Type B pancreatic cell (in vitro differentiated cells): ENCODE results near the gene HPS1. TPM values are rescaled to one million over a fixed set of nuclear protein-coding genes. Genes with fewer than 3 reads are reported as not detected.

Experiments
- DNase-seq: peaks from one replicate; pipeline ENCODE4 v3.0.0; 2021; ENCODE audit warnings: mixed read lengths; ENCODE audit not compliant: unreplicated experiment; ENCODE audit errors: extremely low spot score
- H3K27ac Mint-ChIP-seq: 2 replicates; pipeline ENCODE4 v1.8.0; 2021; ENCODE audit warnings: mild to moderate bottlenecking, mixed read lengths
- H3K27me3 Mint-ChIP-seq: 2 replicates; pipeline ENCODE4 v1.8.0; 2021; ENCODE audit warnings: mixed read lengths
- H3K36me3 Mint-ChIP-seq: 2 replicates; pipeline ENCODE4 v1.8.0; 2021; ENCODE audit warnings: mixed read lengths
- H3K4me1 Mint-ChIP-seq: one replicate; pipeline ENCODE4 v1.8.0; 2021; ENCODE audit warnings: mixed read lengths; ENCODE audit not compliant: unreplicated experiment
- H3K4me3 Mint-ChIP-seq: 2 replicates; pipeline ENCODE4 v1.8.0; 2021; ENCODE audit warnings: mild to moderate bottlenecking, mixed read lengths
- H3K9me3 Mint-ChIP-seq: 2 replicates; pipeline ENCODE4 v1.8.0; 2021; ENCODE audit warnings: mixed read lengths
- CTCF ChIP-seq: fragments of 200-600 bp; sonication (generic); conservative IDR thresholded peaks from 2 replicates; pipeline ENCODE4 v1.5.0; 2021; ENCODE audit warnings: antibody characterized with exemption, mild to moderate bottlenecking
- total RNA-seq: library from RNA; stranded (reverse); gene quantifications from 2 replicates; pipeline ENCODE4 v1.2.1, GENCODE V29; 2021; ENCODE audit warnings: low replicate concordance

Gene HPS1
- total RNA-seq, 1 donor from 2014 or later, result 60.5 TPM

- H3K4me1 Mint-ChIP-seq, result peaks cover 28% of the 10 kb centered on the region
- H3K27me3 Mint-ChIP-seq, result peaks cover 12% of the 10 kb centered on the region
- DNase-seq, result no peak
- peak overlapping the region; percentile 44 for H3K27ac Mint-ChIP-seq
- H3K9me3 Mint-ChIP-seq, result no peaks in the 10 kb centered on the region
- TF ChIP-seq CTCF, result no peak
- no peak overlapping the region for H3K4me3 Mint-ChIP-seq
- H3K36me3 Mint-ChIP-seq, result no peaks in the 10 kb centered on the region
Measured at GRCh38 chr10:98463016-98463415, 16.3 kb upstream of the HPS1 start.

GRCh38 chr10:98461500-98461842, 14.7 kb upstream of the HPS1 start:
- no peak for DNase-seq
- H3K4me3 Mint-ChIP-seq, result no peak overlapping the region
- no peak for TF ChIP-seq CTCF
- H3K36me3 Mint-ChIP-seq, result no peaks in the 10 kb centered on the region
- peaks cover 11% of the 10 kb centered on the region for H3K27me3 Mint-ChIP-seq
- H3K27ac Mint-ChIP-seq, result peak overlapping the region; percentile 91
- H3K9me3 Mint-ChIP-seq, result no peaks in the 10 kb centered on the region
- H3K4me1 Mint-ChIP-seq, result peaks cover 28% of the 10 kb centered on the region

- Mint-ChIP-seq H3K36me3 (no peaks in the 10 kb centered on the region), H3K4me3 (peak overlapping the region; percentile 12), H3K4me1 (peaks cover 28% of the 10 kb centered on the region), H3K27me3 (peaks cover 11% of the 10 kb centered on the region), H3K27ac (peak overlapping the region; percentile 91), H3K9me3 (no peaks in the 10 kb centered on the region)
- no peak for TF ChIP-seq CTCF
- no peak for DNase-seq
Measured at GRCh38 chr10:98460837-98461499, 14.2 kb upstream of the HPS1 start.

GRCh38 chr10:98458809-98459784, 12.4 kb upstream of the HPS1 start:
- H3K4me3 Mint-ChIP-seq, result no peak overlapping the region
- peaks cover 8% of the 10 kb centered on the region for H3K27me3 Mint-ChIP-seq
- peaks cover 22% of the 10 kb centered on the region for H3K4me1 Mint-ChIP-seq
- no peak for DNase-seq
- no peaks in the 10 kb centered on the region for H3K36me3 Mint-ChIP-seq
- H3K27ac Mint-ChIP-seq, result peak overlapping the region; percentile 29
- no peak for TF ChIP-seq CTCF
- no peaks in the 10 kb centered on the region for H3K9me3 Mint-ChIP-seq

GRCh38 chr10:98457721-98458120, 11.0 kb upstream of the HPS1 start:
- Mint-ChIP-seq H3K4me1 (peaks cover 22% of the 10 kb centered on the region), H3K27me3 (peaks cover 8% of the 10 kb centered on the region), H3K4me3 (no peak overlapping the region), H3K9me3 (no peaks in the 10 kb centered on the region), H3K27ac (peak overlapping the region; percentile 11), H3K36me3 (no peaks in the 10 kb centered on the region)
- DNase-seq, result no peak
- TF ChIP-seq CTCF, result no peak
